NCI-H128 (cell line): ENCODE data around the gene GALNT5.
"Not testable (repeated sequence)": the region's sequence is repeated elsewhere in the genome, so short reads cannot be mapped to it uniquely, and the experiment has no call there.

ENCODE experiments used
- DNase-seq: peaks from one replicate; lab custom pipeline; 2025; ENCODE audit not compliant: unreplicated experiment; lab: John Stamatoyannopoulos, UW

The GALNT5 gene

DNA sequence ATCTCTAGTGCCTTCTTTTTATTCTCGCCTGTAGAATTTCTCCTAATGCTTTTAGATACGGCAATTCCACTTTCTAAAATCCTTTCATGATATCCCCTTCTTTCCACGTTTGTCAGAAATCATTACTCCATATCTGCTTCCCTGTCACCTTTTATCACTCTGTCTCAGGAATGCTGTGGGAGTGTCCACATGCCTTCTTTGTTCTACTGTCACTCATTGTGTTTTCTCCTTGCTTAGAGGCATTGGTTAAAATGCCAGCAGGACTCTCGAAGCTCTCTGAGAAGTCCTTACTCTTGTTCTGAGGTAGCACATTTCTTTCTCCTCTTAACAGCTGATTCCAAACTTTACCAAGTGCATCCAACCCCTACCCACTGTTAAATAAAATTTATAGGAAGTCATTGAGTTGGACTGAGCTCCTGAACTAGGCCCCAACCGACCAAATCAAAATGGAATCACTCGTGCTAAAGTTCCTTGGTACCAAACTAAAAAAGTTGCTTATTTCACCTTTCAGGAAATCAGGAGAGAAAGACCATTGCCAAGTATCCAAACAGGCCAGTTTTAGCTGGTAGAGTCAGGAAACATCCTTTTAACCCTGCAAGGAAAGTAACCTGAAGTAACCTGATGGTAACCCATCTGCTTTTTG is 10.6 kb upstream of the GALNT5 start:
- no peak for DNase-seq

DNA sequence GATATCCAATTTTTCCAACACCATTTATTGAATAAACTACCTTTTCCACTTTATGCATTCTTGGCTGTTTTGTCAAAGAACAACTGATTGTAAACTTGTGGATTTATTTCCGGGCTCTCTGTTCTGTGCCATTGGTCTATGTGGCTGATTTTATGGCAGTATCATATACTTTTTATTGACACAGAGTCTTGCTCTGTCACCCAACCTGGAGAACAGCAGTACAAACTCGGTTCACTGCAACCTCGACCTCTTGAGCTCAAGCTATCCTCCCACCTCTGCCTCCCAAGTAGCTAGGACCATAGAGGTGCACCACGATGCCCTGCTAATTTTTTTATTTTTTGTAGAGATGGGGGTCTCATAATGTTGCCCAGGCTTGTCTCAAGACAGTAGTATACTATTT is 6.7 kb upstream of the GALNT5 start:
- no peak for DNase-seq

DNA sequence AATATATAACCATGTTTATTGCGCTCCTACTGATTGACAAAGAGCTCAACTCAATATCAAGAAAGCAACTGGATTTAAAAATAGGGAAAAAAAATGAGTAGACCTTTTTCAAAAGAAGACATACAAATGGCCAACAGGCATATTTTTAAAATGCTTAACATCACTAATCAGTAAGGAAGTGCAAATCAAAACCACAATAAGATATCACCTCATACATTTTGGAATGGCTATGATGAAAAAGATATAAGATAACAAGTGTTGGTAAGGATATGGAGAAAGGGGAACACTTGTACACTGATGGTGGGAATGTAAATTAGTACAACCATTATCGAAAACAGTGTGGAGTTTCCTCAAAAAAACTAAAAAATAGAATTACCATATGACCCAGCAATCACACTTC is 5.6 kb upstream of the GALNT5 start:
- DNase-seq: no peak

DNA sequence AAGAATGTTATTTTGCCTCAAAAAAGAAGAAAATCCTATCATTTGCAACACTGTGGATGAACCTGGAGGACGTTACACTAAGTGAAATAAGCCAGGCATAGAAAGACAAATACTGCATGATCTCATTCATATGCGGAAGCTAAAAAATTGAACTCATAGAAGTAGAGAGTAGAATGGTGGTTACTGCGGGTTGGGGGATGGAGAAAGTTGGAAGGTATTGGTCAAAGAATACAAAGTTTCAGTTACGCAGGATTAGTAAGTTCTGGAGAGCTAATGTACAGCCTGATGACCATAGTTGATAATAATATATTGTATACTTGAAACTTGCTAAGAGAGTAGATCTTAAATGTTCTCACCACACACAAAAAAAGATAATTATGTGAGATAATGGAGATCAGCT is 5.0 kb upstream of the GALNT5 start:
- DNase-seq: no peak

DNA sequence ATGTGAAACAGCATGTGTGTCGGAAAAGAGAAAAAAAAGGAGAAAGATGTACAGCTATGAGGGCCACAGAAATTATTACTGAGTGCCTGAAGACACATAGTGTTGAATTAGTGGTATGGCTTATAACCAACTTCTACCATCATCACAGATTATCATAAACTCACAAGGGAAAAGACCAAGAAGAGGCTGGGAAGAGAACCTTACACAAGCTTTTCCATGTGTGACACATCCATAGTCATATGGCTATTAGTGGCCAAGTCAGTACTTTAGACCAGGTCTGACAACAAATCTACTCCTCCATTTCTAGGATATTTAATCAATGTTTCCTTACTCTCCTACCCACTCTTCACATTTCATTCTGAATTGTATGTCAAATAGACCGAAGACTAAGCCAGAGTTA is 3.5 kb upstream of the GALNT5 start:
- DNase-seq: no peak

DNA sequence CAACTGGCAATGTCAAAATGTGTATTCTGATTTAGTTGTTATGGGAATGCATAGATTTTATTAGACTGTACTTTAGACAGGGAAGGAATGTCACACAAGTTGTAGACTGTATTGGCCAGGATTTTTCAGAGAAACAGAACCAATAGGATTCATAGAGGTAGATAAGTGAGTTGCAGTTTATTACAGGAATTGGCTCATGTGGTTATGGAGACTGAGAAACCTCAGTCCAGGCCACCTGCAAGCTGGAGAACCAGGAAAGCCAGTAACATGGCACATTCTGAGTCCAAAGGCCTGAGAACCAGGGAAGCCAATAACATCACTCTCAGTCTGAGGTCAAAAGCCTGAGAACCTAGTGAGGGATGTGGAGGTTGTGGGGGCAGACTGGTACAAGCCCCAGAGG is 1.8 kb upstream of the GALNT5 start:
- DNase-seq: no peak

DNA sequence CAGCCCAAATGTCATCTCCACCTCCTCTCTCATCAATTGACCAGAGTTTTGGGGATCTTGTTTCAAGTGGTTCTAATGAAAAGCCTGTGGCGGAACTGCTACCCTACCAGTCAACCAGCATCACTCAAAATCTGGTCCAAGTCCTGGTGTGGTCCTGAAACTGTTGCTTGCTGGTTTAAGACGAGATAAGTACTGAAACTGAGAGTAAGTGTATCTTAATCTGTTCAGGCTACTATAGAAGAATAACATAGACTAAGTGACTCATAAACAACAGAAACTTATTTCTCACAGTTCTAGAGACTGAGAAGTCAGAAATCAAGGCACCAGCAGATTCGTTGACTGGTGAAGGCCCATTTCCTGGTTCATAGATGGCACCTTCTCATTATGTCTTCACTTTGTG is 879 bp upstream of the GALNT5 start:
- no peak for DNase-seq

DNA sequence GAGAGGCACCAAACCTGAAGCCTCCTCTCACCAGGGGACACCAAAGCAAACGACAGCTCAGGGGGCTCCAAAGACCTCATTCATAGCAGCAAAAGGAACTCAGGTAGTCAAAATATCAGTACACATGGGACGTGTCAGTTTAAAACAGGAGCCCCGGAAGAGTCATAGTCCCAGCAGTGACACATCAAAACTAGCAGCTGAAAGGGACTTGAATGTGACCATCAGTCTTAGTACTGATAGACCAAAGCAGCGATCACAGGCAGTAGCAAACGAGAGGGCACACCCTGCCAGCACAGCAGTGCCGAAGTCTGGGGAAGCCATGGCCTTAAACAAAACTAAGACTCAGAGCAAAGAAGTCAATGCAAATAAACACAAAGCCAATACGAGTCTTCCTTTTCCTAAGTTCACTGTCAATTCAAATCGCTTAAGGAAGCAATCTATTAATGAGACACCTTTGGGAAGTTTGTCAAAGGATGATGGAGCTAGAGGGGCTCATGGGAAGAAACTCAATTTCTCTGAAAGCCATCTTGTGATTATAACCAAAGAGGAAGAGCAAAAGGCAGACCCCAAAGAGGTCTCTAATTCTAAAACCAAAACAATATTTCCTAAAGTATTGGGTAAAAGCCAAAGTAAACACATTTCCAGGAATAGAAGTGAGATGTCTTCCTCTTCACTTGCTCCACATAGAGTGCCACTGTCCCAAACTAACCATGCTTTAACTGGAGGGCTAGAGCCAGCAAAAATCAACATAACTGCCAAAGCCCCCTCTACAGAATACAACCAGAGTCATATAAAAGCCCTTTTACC is 1.2 kb downstream of the GALNT5 start:
- DNase-seq: no peak

DNA sequence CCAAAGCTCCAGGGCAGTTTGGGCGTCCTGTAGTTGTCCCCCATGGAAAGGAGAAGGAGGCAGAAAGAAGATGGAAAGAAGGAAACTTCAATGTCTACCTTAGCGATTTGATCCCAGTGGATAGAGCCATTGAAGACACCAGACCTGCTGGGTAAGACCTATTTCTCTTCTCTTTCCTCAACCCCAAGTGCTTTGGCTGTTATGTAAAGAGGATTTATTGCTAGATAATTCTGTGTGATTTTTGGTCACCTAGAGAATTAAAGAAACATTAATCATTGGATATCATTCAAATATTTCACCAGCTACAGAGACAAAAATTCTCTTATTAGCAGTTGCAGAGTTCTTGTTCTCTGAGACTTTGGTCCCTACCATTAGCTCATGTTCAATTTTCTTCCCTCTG is 1.9 kb downstream of the GALNT5 start:
- DNase-seq: no peak

DNA sequence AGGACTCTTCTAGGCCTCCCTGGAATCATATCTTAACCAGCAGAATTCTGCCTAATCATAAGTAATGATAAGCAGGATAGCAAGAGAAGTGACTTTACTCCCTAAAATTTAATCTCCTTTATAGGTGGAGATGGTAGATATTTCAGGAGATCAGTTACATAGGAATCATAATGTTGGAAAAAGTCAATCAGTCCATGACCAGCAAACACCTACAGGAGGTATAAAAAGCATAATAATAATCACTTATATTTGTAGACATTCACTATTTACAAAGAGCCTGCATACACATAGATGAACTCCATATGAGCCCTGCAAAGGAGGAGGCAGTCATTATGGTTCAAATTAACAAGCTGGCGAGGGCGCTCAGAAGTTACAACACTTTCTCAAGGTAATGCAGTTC is 2.5 kb downstream of the GALNT5 start:
- DNase-seq: no peak

DNA sequence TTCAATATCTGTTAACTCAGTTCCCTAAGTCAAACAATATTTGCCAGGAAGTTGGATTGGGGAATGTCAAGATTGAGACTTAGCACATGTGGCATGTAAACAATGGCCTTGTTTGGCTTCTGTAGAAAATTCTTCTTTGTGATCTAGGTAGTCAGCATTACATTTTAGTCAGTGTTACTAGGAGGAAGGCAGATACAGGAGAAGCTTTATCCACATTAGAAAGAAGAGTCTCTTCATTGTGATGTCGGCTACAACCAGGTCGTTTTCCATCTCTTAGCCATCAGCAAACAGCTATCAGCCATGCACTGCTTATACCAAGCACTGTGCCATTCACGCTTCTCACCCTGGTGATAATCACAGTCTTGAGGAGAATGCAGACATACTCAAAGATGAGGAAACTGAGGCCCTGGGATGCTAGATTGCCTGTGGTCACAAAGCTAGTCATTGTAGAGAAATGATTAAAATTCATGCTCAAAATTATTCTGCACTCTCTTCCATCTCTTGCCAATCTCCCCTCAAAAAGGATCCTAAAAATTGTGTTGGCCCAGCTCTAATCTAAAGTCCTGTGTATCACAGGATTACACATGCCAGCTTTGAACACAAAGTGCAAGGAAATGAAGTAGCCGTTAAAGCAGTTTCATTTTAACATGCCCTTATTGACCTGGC is 3.2 kb downstream of the GALNT5 start:
- DNase-seq: no peak

DNA sequence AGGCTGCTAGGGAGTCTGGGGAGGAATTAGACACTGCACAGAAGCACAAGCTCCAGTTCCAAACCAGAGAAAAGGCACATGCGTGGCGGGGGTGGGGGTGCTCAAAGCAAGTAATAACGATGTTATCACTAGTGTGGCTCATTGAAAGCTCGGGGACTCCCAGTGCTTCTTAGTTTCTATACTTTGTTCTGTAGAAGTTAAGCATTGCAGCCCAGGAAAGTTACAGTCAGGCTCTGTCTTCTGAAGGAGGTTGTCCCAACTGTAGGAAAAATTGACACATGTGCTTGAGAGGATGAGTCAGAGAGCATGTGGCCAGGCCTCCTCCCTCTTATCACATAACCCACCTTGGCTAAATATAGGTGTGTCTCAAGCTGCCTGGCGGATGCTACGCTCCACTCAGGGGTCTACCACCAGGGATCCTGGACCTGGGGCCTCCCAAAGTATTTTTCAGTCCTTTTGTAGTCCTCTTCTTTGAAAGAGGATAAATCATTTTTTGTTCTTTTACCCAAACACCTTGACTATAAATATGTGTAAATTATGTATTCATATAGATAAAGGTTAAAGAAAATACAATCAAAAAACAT is 3.8 kb downstream of the GALNT5 start:
- no peak for DNase-seq

DNA sequence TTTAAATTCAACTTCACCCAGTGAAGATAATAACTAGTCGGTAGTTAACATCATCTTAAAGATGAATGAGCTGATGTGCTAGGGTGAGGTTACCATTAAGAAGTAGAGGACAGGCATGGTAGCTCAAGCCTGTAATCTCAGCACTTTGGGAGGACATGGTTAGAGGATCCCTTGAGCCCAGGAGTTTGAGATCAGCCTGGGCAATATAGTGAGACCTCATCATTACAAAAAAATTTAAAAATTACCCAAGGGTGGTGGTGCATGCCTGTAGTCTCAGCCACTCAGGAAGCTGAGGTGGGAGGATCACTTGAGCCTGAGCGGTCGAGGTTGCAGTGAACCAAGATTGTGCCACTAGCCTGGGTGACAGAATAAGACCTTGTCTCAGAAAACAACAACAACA is 4.7 kb downstream of the GALNT5 start:
- DNase-seq: no peak

DNA sequence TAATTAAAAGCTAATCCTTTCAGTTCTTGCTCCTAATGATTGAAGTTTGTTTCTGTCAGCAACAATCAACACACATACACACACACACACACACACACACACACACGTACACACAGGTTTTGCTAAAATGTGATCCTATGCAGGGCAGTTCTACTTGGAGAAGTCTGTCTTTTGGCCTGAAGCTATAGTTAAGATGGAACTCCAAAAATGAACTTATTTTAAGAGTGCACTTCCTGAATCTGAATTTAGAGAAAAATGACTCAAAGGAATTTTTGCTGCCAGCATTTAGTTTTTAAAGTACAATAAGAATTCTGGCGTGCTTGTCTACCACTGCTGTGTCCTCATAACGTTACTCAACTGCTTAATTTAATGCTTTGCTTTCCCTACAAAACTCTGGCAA is 6.6 kb downstream of the GALNT5 start:
- DNase-seq: no peak

DNA sequence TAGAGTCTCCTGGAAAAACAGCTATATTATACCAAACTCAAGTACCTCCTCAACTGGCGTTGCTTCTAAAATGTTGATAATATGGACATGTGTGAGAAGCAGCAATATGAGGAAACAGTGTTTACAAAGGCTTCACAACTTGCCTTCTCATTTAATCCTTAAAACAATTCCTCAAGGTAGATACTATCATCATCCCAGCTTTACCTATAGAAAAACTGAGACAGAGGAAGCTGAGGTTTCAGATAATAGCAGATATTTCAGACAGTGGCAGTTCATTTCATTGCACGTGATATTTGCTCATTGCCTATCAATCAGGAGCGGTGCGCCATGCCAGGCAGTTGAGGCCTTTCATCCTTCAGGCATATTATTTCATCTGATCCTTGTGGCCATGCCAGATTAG is 8.3 kb downstream of the GALNT5 start:
- no peak for DNase-seq

DNA sequence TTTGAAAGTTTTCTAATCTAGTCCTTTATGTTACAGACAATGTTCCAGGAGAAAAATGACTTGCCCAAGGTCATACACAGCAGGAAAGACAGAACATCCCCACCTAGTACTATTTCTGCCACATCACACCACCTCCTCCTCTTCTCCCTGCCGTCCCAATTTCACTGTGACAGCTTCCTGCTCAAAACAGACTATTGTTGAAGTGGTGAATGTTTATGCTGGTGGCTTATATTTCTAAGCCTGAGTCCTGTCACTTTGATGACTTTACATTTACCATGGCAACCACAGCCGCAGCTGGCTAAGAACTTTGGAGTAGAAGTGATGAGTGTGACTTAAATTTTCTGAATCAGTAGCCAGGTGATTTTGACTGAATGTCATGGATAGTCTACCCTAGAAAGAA is 10.0 kb downstream of the GALNT5 start:
- no peak for DNase-seq

DNA sequence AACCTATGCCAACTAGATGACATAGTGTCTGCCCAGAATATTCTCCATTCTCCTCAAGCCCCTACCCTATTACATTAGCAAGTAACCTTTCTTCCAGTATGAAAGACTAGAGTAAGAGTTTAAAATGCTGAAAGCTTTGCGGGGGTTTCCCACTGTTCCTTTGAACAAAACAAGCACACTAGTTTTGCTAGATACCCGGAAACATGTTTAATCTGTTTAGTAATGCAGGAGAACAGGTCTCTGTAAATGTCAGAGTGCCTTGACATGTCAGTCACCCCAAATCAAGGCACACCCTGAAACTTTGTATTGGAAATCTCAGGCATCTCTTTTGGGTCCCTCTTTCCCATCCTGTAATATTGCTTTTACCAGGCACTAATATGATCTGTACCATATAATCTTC is 11.6 kb downstream of the GALNT5 start:
- no peak for DNase-seq

DNA sequence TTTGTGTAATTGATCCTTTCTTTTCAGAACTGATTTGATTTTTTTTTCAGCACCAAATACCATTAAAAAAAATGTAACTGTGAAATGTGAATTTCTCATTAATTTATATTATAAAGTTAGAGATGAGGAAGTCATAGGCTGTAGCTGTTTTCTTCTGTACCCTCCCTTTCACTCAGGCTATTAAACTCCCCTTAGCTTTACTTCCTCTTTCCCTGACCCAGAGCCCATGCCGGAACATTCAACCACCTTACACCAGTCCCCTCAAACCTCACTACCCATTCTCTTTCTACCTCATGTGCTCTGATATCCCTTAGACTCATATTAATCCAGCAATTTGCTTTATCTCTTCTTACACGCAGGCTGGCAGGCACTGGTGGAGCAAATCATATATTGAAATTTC is 12.4 kb downstream of the GALNT5 start:
- DNase-seq: no peak

DNA sequence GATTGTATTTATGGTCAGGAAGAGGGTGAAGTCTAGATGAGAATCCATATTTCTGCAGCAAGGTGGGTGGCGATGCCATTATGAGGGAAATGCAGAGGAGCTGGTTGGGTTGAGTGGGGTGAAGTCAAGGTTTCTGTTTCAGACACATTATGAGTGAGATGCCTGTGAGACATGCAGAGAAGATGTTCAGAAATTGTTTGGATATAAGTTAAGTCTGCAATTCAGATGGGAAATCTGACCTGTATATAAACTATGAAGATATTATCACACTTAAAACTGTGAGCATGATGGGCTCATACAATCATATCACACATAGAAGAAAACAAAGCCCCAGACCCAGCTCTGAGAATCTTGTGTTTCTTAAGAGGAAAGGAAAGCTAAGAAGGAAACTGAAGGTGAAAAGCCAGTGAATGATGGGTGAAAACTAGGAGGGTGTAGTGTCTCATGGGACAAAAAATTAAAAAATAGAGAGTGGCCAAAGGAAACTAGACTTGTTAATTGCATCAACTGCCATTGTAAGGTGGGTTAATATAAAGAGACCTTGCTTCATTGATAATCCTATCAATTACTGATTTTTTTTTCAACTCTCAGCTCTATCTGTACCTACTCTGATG is 14.2 kb downstream of the GALNT5 start:
- no peak for DNase-seq

DNA sequence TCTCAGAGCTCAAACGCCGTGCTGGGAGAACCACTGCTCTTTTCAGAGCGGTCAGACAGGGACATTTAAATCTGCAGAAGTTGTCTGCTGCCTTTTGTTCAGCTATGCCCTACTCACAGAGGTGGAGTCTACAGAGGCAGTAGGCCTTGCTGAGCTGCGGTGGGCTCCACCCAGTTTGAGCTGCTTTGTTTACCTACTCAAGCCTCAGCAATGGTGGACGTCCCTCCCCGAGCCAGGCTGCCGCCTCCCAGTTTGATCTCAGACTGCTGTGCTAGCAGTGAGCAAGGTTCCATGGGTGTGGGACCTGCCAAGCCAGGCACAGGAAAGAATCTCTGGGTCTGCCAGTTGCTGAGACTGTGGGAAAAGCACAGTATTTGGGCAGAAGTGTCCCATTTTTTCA is 21.8 kb downstream of the GALNT5 start:
- not testable (repeated sequence) for DNase-seq

DNA sequence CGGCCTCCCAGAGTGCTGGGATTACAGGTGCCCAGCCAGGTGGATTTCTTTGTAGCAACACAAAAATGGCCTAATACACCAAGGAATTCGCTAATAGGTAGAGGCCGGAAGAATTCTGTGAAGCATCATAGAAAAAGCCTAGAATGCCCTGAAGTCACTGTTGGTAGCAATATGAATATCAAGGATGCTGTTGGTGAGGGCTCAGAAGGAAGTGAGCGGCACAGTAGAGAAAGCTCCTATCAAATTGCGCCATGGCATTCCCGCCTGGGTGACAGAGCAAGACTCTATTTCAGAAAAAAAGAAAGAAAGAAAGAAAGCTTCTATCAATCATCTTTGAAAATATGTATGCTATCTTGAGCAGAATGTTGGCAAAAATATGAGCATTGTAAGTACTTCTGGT is 23.8 kb downstream of the GALNT5 start:
- DNase-seq: no peak

DNA sequence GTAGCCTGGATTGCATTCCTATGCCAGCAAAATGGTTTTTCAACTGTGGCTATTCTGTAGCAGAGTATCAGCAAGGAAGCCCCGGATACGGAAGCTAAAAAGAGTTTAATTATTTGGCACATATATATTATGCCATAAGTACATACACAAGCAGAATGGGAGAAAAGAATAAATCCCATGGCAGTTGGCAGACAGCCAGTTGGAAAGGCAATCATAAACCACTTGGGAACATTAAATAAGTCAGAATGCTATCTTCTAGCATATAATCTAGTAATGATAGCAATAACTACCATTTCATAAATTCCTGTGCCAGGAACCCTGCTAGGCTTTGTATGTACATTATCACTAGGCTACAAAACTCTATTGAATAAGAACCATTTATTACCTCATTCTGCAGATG is 26.0 kb downstream of the GALNT5 start:
- DNase-seq: no peak
